Neural cell (in vitro differentiated cells): ENCODE results near the gene LDHD.

Experiments used
- CTCF ChIP-seq: fragments of 450-650 bp; IDR thresholded peaks from 2 replicates; pipeline ENCODE4 v1.5.1; 2014; ENCODE audit warnings: antibody characterized with exemption, mild to moderate bottlenecking, moderate library complexity; ENCODE audit not compliant: poor library complexity, severe bottlenecking
- EZH2 ChIP-seq: fragments of 200-600, 300-800 bp; shearing (Covaris generic), sonication (generic); IDR thresholded peaks from 2 replicates; pipeline ENCODE4 v1.6.1; 2014; ENCODE audit warnings: antibody characterized with exemption, low read length, borderline replicate concordance, mild to moderate bottlenecking; ENCODE audit not compliant: insufficient read depth, poor library complexity, severe bottlenecking
- POLR2AphosphoS5 ChIP-seq: IDR thresholded peaks from 2 replicates; pipeline ENCODE4 v1.6.1; 2012
- RAD21 ChIP-seq: fragments of 450-650 bp; conservative IDR thresholded peaks from 2 replicates; pipeline ENCODE4 v1.6.1; 2014; ENCODE audit warnings: antibody characterized with exemption, mild to moderate bottlenecking, moderate library complexity
- TF ChIP-seq, protein P1 (sequence below): IDR thresholded peaks from 2 replicates; pipeline ENCODE4 v1.6.1; 2012; ENCODE audit warnings: borderline replicate concordance

DNA sequence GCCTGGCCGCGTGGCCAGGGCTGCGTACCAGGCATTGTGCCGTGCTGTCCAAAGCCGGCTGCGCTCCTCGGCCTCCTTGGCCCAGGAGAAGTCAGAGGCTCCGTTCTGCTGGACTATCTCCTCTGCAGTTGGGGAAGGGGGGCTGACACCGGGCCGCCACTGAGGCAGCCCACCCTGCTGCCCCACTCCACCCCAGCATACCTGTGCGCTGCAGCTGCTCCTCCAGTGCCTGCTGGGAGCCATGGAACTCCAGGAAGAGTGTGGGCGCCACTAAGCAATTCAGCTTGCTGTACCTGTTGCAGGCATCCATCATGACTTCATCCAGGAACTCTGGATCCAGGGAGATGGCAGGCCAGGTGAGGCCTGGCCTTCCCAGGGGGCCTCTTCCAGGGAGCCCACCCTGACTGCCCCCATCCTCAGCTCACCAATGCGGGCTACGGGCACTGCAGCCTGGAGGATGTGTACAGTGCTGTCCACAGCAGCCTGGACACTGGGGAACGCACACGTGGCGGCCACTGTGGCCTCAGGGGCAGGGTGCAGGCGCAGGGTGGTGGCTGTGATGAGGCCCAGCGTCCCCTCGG, 2.9 kb downstream of the LDHD start:
- TF ChIP-seq, protein P1, sequence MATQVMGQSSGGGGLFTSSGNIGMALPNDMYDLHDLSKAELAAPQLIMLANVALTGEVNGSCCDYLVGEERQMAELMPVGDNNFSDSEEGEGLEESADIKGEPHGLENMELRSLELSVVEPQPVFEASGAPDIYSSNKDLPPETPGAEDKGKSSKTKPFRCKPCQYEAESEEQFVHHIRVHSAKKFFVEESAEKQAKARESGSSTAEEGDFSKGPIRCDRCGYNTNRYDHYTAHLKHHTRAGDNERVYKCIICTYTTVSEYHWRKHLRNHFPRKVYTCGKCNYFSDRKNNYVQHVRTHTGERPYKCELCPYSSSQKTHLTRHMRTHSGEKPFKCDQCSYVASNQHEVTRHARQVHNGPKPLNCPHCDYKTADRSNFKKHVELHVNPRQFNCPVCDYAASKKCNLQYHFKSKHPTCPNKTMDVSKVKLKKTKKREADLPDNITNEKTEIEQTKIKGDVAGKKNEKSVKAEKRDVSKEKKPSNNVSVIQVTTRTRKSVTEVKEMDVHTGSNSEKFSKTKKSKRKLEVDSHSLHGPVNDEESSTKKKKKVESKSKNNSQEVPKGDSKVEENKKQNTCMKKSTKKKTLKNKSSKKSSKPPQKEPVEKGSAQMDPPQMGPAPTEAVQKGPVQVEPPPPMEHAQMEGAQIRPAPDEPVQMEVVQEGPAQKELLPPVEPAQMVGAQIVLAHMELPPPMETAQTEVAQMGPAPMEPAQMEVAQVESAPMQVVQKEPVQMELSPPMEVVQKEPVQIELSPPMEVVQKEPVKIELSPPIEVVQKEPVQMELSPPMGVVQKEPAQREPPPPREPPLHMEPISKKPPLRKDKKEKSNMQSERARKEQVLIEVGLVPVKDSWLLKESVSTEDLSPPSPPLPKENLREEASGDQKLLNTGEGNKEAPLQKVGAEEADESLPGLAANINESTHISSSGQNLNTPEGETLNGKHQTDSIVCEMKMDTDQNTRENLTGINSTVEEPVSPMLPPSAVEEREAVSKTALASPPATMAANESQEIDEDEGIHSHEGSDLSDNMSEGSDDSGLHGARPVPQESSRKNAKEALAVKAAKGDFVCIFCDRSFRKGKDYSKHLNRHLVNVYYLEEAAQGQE: no peak
- no peak for TF ChIP-seq CTCF
- TF ChIP-seq EZH2: no peak
- no peak for TF ChIP-seq POLR2AphosphoS5
- TF ChIP-seq RAD21: no peak
